Activated CD4-positive, alpha-beta T cell treated with anti-CD3 and anti-CD28 coated beads for 48 hours (primary cell): ENCODE data around the gene SIGLEC5.
"Not testable (repeated sequence)": the region's sequence is repeated elsewhere in the genome, so short reads cannot be mapped to it uniquely, and the experiment has no call there.

ENCODE experiments used
- DNase-seq: peaks from one replicate; pipeline ENCODE4 v3.0.0-alpha.2; 2020

SIGLEC5 gene, protein sequence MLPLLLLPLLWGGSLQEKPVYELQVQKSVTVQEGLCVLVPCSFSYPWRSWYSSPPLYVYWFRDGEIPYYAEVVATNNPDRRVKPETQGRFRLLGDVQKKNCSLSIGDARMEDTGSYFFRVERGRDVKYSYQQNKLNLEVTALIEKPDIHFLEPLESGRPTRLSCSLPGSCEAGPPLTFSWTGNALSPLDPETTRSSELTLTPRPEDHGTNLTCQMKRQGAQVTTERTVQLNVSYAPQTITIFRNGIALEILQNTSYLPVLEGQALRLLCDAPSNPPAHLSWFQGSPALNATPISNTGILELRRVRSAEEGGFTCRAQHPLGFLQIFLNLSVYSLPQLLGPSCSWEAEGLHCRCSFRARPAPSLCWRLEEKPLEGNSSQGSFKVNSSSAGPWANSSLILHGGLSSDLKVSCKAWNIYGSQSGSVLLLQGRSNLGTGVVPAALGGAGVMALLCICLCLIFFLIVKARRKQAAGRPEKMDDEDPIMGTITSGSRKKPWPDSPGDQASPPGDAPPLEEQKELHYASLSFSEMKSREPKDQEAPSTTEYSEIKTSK

GRCh38 chr19:51630315-51630714 lies at the start of gene SIGLEC5:
Gene SIGLEC5, minus strand, starts transcription at chr19:51630401. Its CDS starts 66 bp downstream, at chr19:51630335.
- DNase-seq, result not testable (repeated sequence)

DNA sequence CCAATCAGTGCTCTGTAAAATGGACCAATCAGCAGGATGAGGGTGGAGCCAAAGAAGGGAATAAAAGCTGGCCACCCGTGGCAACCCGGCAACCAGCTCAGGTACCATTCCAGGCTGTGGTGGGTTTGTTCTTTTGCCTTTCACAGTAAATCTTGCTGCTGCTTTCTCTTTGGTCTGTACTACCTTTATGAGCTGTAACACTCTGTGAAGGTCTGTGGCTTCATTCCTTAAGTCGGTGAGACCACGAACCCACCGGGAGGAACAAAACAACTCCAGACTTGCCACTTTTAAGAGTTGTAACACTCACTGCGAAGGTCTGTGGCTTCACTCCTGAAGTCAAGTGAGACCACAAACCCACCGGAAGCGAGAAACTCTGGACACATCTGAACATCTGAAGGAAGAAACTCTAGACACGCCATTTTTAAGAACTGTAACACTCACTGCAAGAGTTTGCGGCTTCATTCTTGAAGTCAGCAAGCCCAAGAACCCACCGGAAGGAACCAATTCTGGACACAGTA lies 46.4 kb upstream of the SIGLEC5 start:
- DNase-seq, result peak; percentile 52

GRCh38 chr19:51675911-51676565 lies 45.8 kb upstream of the SIGLEC5 start:
- DNase-seq, result peak; percentile 17

DNA sequence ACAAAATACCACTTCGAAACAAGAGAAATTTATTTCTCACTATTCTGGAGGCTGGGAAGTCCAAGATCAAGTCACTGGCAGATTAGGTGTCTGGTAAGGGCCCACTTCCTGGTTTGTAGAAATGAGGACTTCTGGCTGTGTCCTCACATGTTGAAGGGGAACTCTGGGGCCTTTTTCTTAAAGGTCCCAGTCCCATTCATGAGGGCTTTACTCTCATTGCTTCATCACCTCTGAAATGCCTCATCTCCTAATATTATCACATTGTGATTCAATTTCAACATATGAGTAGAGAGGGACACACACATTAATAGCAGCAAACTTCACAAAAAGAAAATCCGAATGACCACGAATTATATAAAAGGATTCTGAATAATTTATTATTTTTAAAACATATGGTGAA lies 38.0 kb upstream of the SIGLEC5 start:
- no peak for DNase-seq

GRCh38 chr19:51664997-51665396 lies 34.8 kb upstream of the SIGLEC5 start:
- DNase-seq, result no peak

- no peak for DNase-seq
Observed at GRCh38 chr19:51664131-51664530, 33.9 kb upstream of the SIGLEC5 start.

GRCh38 chr19:51663650-51664049 lies 33.4 kb upstream of the SIGLEC5 start:
- DNase-seq, result no peak

GRCh38 chr19:51660975-51661600 lies 30.9 kb upstream of the SIGLEC5 start:
- DNase-seq, result peak; percentile 81

DNA sequence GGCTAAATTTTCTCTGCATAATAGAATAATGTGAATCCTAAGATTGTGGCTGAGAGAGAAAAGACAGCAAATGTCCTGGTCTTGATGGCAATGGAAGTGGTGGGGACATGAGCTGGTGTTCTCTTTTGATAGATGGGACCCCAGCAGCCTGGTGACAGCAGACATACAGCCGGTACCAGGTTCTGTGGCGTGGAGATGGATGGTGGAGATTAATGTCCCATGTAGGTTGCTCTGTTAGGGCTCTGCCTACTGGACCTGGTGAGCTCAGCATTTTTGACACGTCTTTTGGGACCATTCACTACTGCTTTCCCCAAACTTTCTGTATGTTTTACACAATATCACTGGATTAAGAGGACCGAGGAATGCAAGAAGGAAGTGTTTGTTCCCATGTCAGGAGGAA lies 24.6 kb upstream of the SIGLEC5 start:
- no peak for DNase-seq

DNA sequence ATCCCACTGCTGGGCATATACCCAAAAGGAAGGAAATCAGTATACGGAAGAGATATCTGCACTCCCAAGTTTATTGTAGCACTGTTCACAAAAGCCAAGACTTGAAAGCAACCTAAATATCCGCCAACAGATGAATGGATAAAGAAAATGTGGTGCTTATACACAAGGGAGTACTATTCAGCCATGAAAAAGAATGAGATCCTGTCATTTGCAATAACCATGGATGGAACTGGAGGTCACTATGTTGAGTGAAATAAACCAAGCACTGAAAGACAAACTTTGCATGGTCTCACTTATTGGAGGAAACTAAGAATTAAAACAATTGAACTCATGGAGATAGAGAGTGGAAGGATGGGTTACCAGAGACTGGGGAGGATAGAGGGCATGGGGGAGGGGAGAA lies 23.0 kb upstream of the SIGLEC5 start:
- DNase-seq, result no peak

DNA sequence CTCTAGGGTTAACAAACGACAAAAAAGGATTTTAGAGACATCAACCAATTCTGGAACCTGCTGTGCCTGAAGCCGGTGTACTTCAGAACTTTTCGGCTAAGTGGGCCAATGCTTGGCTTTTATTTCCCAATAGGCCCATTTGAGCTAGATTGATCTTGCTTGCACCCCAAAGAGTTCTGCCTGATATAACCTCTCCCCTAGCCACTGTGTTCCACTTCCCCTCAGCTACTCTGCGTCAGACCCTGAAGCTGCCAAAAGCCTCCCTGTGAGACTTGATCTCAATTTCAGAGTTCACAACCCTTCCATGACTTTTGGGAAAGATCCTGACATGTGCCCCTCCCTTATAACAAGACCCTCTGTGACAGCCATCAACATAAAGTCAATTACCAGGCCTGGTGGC lies 22.1 kb upstream of the SIGLEC5 start:
- DNase-seq, result no peak

DNA sequence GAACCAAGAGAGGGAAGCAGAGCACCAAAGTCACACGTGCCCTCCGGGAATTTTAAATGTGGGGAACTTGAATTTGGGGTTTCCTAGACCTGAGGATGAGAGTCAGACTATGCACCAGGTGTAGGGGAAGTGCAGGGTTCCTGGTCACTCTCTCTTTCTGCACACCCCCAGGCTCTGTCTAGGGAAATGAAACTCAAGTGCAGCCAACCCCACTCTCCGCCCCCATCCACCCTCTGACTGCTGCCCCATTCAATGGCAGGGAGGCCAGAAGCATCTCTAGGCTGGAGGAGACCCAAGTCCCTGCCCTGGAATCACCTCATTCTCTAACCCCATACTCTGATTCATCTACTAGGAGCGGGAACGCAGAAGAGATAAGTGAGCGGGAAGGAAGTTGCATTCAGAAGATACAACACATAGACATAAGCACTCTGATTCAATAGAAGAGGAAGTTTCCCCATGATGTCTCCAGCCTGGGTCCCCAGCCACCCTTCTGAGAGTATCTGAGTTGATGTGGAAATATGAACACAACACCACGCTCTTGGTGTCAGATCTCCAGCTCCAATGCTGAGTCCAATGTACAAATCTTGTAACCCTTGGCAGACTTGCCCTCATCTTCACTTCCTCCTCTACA lies 21.1 kb upstream of the SIGLEC5 start:
- DNase-seq, result no peak

DNA sequence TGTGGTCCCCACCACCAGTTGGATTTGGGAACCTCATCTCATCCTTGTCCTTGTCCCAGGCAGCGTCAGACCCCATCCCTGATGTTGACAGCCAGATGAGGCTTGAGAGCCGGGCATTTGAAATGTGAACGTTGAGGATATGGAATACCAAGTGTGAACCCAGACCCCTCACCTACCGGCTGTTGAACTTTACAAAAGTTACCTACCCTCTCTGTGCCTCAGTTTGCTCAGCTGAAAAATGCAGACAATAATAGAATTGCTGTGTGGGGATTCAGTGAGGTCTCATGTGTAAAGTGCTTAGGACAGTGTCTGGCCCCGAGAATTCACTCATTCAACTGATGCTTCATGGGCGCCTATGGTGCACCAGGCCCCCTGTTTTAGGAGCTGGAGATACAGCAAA lies 17.1 kb upstream of the SIGLEC5 start:
- DNase-seq, result no peak

DNA sequence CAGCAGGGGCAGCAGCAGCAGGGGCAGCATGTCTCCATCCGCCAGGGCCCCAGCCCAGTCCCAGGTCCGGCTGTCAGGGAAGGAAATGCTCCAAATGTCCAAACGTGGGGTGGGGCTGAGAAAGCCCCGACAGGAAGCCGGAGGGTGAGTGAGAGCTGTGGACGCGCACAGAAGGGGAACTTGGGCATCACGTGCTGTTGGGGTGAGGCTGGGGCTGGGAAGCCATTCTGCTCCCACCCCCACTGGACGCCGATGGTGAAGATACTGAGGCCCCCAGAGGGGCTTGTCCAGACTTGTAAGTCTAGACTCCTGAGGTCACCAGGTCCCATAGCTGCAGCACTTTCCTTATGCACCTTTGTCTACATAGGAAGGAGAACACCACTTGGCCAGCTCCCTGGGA lies 16.5 kb upstream of the SIGLEC5 start, which contains the start of gene SIGLEC14:
Gene SIGLEC14, minus strand, starts transcription at position 96 of the 400 bp plus-strand sequence. Its CDS starts 66 bp downstream, at position 30.
- DNase-seq, result not testable (repeated sequence)

- DNase-seq, result no peak
Observed at GRCh38 chr19:51644636-51645271, 14.6 kb upstream of the SIGLEC5 start.

DNA sequence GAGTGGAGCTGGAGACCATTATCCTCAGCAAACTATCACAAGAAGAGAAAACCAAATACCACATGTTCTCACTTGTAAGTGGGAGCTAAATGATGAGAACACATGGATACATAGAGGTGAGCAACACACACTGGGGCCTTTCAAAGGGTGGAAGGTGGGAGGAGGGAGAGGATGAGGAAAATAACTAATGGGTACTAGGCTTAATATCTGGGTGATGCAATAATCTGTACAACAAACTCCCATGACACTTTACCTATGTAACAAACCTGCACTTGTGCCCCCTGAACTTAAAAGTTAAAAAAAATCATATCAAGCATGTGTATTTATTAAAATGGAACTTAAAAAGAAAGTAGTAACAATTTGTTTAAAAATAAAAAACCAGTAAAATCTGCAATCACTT lies 11.4 kb upstream of the SIGLEC5 start:
- DNase-seq, result no peak

DNA sequence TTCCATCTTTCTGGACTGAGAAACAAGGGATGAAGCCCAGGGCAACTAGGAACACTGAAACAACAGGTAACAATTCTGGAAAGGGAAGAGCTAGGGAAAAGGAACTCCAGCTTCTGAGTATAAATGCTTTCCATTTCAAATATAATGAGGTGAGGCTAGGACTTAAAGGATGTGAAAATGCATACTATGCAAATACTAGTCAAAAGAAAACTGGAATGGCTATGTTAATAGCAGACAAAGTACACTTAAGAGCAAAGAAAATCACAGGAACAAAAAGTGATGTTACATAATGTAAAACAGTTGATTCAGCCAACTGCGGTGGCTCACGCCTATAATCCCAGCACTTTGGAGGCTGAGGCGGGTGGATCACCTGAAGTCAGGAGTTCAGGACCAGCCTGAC lies 10.2 kb upstream of the SIGLEC5 start:
- no peak for DNase-seq

- DNase-seq, result no peak
Observed at GRCh38 chr19:51639916-51640315, 9.7 kb upstream of the SIGLEC5 start.

DNA sequence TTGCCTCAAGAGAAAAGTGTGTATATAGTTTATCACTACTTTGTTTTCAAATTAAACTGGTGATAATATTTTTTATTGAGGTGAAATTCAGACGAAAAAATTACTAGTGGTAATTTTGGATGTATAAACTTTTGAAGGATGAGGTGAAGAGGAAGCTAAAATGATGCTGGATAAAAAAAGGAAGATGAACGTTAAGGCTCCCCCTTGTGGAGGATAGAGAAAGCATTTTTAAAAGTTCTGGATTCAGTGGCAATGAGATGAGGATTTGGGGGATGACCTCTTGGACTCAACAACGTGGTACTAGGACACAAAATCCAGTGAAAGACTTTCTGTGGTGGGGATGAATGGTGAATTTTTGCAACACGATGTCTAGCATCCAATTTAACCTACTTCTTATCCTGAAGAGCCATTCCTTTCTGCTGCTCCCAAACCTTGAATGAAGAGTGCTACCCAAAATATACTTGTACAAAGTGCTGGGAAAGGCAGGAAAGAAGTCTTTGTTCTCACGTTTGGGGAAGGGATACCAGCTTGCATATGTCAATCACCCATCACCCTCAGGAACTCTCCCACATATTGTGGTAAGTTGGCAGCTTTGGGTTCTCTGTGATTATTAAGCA lies 7.3 kb upstream of the SIGLEC5 start:
- DNase-seq, result no peak

- DNase-seq, result no peak
Observed at GRCh38 chr19:51632126-51632525, 1.9 kb upstream of the SIGLEC5 start.

GRCh38 chr19:51628153-51628939 lies 1.9 kb downstream of the SIGLEC5 start:
- DNase-seq, result no peak
